ENCODE results near the gene KCTD1. TPM values are rescaled to one million over a fixed set of nuclear protein-coding genes. Genes with fewer than 3 reads are reported as not detected.

The KCTD1 gene
- total and polyA plus RNA-seq, 2 experiments from 2014 or later: 5.4 to 13.8 TPM

GRCh38 chr18:26526128-26526965, 22.0 kb downstream of the KCTD1 start:
- Histone ChIP-seq H3K79me2 (peaks cover 6% of the 10 kb centered on the region), H3K9me2 (replicated peaks; ENCODE audit: insufficient read depth) (no peaks in the 10 kb centered on the region), H3K4me1 (ENCODE audit: insufficient read depth) (peaks cover 8% of the 10 kb centered on the region), H2AFZ (no peak overlapping the region), H3K36me3 (replicated peaks; ENCODE audit: insufficient read depth, low read depth) (no peaks in the 10 kb centered on the region), H3K27ac (no peak overlapping the region), H3K4me2 (peak overlapping the region; percentile 46), H4K20me1 (ENCODE audit: insufficient read depth, poor library complexity, severe bottlenecking) (peaks cover 5% of the 10 kb centered on the region), H3K9me3 (ENCODE audit: low read depth) (no peaks in the 10 kb centered on the region), H3K4me3 (no peak overlapping the region), H3K27me3 (no peaks in the 10 kb centered on the region)
- no peak for TF ChIP-seq CTCF (IDR thresholded peaks at IDR 0.05; ENCODE audit: poor library complexity)
- no peak for TF ChIP-seq EZH2phosphoT487 (IDR thresholded peaks at IDR 0.05; ENCODE audit: low read depth, severe bottlenecking, unreplicated experiment)
- TF ChIP-seq EZH2 (IDR thresholded peaks at IDR 0.05; ENCODE audit: borderline replicate concordance): no peak
- DNase-seq (ENCODE audit: low spot score): no peak
- WGBS (ENCODE audit: low lambda C conversion rate, missing lambda C conversion rate): 59% methylated on average over 12 of the region's 12 CpGs

GRCh38 chr18:26524504-26525351, 23.6 kb downstream of the KCTD1 start:
- H2AFZ ChIP-seq: no peak overlapping the region
- WGBS (ENCODE audit: low lambda C conversion rate, missing lambda C conversion rate): 81% methylated on average over 4 of the region's 4 CpGs
- no peaks in the 10 kb centered on the region for H3K36me3 ChIP-seq (replicated peaks; ENCODE audit: insufficient read depth, low read depth)
- peaks cover 5% of the 10 kb centered on the region for H4K20me1 ChIP-seq (ENCODE audit: insufficient read depth, poor library complexity, severe bottlenecking)
- no peaks in the 10 kb centered on the region for H3K9me2 ChIP-seq (replicated peaks; ENCODE audit: insufficient read depth)
- no peak overlapping the region for H3K4me2 ChIP-seq
- H3K79me2 ChIP-seq: peaks cover 6% of the 10 kb centered on the region
- TF ChIP-seq EZH2phosphoT487 (IDR thresholded peaks at IDR 0.05; ENCODE audit: low read depth, severe bottlenecking, unreplicated experiment) (no peak), CTCF (IDR thresholded peaks at IDR 0.05; ENCODE audit: poor library complexity) (no peak), EZH2 (IDR thresholded peaks at IDR 0.05; ENCODE audit: borderline replicate concordance) (no peak)
- H3K27ac ChIP-seq: no peak overlapping the region
- H3K27me3 ChIP-seq: no peaks in the 10 kb centered on the region
- DNase-seq (ENCODE audit: low spot score): no peak
- peaks cover 8% of the 10 kb centered on the region for H3K4me1 ChIP-seq (ENCODE audit: insufficient read depth)
- H3K4me3 ChIP-seq: no peak overlapping the region
- H3K9me3 ChIP-seq (ENCODE audit: low read depth): no peaks in the 10 kb centered on the region

- Histone ChIP-seq H3K4me1 (ENCODE audit: insufficient read depth) (peaks cover 8% of the 10 kb centered on the region), H4K20me1 (ENCODE audit: insufficient read depth, poor library complexity, severe bottlenecking) (peaks cover 5% of the 10 kb centered on the region), H3K9me3 (ENCODE audit: low read depth) (no peaks in the 10 kb centered on the region), H3K79me2 (peaks cover 3% of the 10 kb centered on the region), H3K27ac (no peak overlapping the region), H3K27me3 (no peaks in the 10 kb centered on the region), H3K4me3 (no peak overlapping the region), H3K9me2 (replicated peaks; ENCODE audit: insufficient read depth) (no peaks in the 10 kb centered on the region), H2AFZ (no peak overlapping the region), H3K36me3 (replicated peaks; ENCODE audit: insufficient read depth, low read depth) (no peaks in the 10 kb centered on the region), H3K4me2 (no peak overlapping the region)
- no peak for DNase-seq (ENCODE audit: low spot score)
- TF ChIP-seq EZH2 (IDR thresholded peaks at IDR 0.05; ENCODE audit: borderline replicate concordance): no peak
- TF ChIP-seq EZH2phosphoT487 (IDR thresholded peaks at IDR 0.05; ENCODE audit: low read depth, severe bottlenecking, unreplicated experiment): no peak
- no peak for TF ChIP-seq CTCF (IDR thresholded peaks at IDR 0.05; ENCODE audit: poor library complexity)
- 95% methylated on average over 2 of the region's 2 CpGs for WGBS (ENCODE audit: low lambda C conversion rate, missing lambda C conversion rate)
Measured at GRCh38 chr18:26524002-26524401, 24.4 kb downstream of the KCTD1 start.
